Spleen (tissue), 11 donors: ENCODE data around the gene PDIA6. TPM values are rescaled to one million over a fixed set of nuclear protein-coding genes. Genes with fewer than 3 reads are reported as not detected.

Source experiments
- DNase-seq: peaks from one replicate; pipeline ENCODE4 v3.0.0-alpha.2; 2020
- H3K27ac ChIP-seq, 8 donors: fragments of 200-600 bp; sonication (generic) in 7 of 8; 1 replicate in 4 of 8; 2 replicates in 4 of 8; pipeline versions ENCODE4 v1.5.0 to v1.8.0; 2016 to 2021; ENCODE audit warnings: inconsistent platforms in 4 of 8, mild to moderate bottlenecking in 4 of 8, moderate library complexity in 1 of 8
- H3K27me3 ChIP-seq, 7 donors: fragments of 200-600 bp; sonication (generic) in 6 of 7; replicated peaks in 1 of 7; 1 replicate in 4 of 7; 2 replicates in 3 of 7; pipeline versions ENCODE4 v1.5.0 to v1.8.0; 2016 to 2021; ENCODE audit warnings: inconsistent platforms in 3 of 7, mild to moderate bottlenecking in 1 of 7
- H3K36me3 ChIP-seq, 6 donors: fragments of 200-600 bp; sonication (generic) in 5 of 6; 1 replicate in 4 of 6; 2 replicates in 2 of 6; pipeline versions ENCODE4 v1.5.0 to v1.8.0; 2016 to 2021; ENCODE audit warnings: inconsistent platforms in 2 of 6
- H3K4me1 ChIP-seq, 6 donors: fragments of 200-600 bp; sonication (generic) in 5 of 6; 1 replicate in 3 of 6; 2 replicates in 3 of 6; pipeline versions ENCODE4 v1.5.0 to v1.8.0; 2016 to 2021; ENCODE audit warnings: inconsistent platforms in 3 of 6
- H3K4me3 ChIP-seq, 8 donors: fragments of 200-600 bp; sonication (generic) in 7 of 8; 1 replicate in 4 of 8; 2 replicates in 4 of 8; pipeline versions ENCODE4 v1.5.0 to v1.8.0; 2016 to 2021; ENCODE audit warnings: inconsistent platforms in 4 of 8, mild to moderate bottlenecking in 4 of 8, moderate library complexity in 2 of 8
- H3K9me3 ChIP-seq, 8 donors: fragments of 200-600 bp; sonication (generic) in 7 of 8; 1 replicate in 4 of 8; 2 replicates in 4 of 8; pipeline versions ENCODE4 v1.5.0 to v1.8.0; 2016 to 2021; ENCODE audit warnings: inconsistent platforms in 4 of 8
- CTCF ChIP-seq, 11 experiments: fragments of 200-600 bp in 7 of 11; fragments of 450-650 bp in 4 of 11; sonication (generic) in 4 of 11; IDR thresholded peaks in 8 of 11; conservative IDR thresholded peaks in 3 of 11; 1 replicate in 7 of 11; 2 replicates in 4 of 11; pipeline versions ENCODE4 v1.4.0 to v1.8.0; 2016 to 2021; ENCODE audit warnings: antibody characterized with exemption in 11 of 11, inconsistent platforms in 4 of 11, mild to moderate bottlenecking in 1 of 11
- POLR2A ChIP-seq, 3 donors: fragments of 450-650 bp; IDR thresholded peaks; one replicate each; pipeline ENCODE4 v1.5.1; 2017; ENCODE audit warnings: antibody characterized with exemption in 3 of 3, mild to moderate bottlenecking in 1 of 3
- POLR2AphosphoS5 ChIP-seq, 3 donors: sonication (generic); formaldehyde crosslinking; IDR thresholded peaks; one replicate each; pipeline ENCODE4 v1.5.1; 2017; ENCODE audit warnings: antibody characterized with exemption in 3 of 3
- WGBS, 5 donors: extraction: QIAGEN DNeasy Blood & Tissue Kit in 3 of 5; methylation state at CpG; one replicate each; pipeline versions ENCODE4 v1.1.5 to v1.1.7; 2013 to 2018; 5-methylcytosine and 5-hydroxymethylcytosine counted together
- intact Hi-C: fragments of 100-400 bp; cut with DNase I; formaldehyde crosslinking; loops from one replicate; pipeline ENCODE4 v1.15.0; 2023; ENCODE audit warnings: low total_unique reads
- polyA plus RNA-seq, 3 donors: library from polyadenylated mRNA; stranded (reverse); fragments of 200-250 nt; gene quantifications; one replicate each; pipeline ENCODE4 v1.2.1, GENCODE V29; 2013
- total RNA-seq, 7 donors: library from RNA; depleted of rRNA in 3 of 7; stranded (reverse); fragments of >200 nt in 3 of 7; fragmentation: NEBNext Ultra II Directional in 4 of 7; extraction: Animal tissue kit (Norgen Biotek cat#: 25700) in 4 of 7; gene quantifications; one replicate each; pipeline versions ENCODE4 v1.1.0 to v1.2.1, GENCODE V29; 2016 to 2021
- donor health status: healthy with polysubstance abuse.
- donor health status: DM: no; HTN: no; CAD: no; lungs with moderate emphysema.
- donor health status: DM: no; HTN: no; CAD: no.
- donor health status: Bipolar disorder and iron deficiency.
- donor health status: healthy.
- donor health status: DM: no; HTN: no; CAD: no.
- donor health status: DM: yes; HTN: yes; CAD: no.

The PDIA6 gene
- total and polyA plus RNA-seq, 10 donors: 29.7 to 164 (median 115) TPM

- H3K27ac ChIP-seq: no peak overlapping the region
- no peaks in the 10 kb centered on the region for H3K27me3 ChIP-seq
- no peak for DNase-seq
- intact Hi-C loops: no loop called here
- H3K9me3 ChIP-seq: no peaks in the 10 kb centered on the region
- H3K4me3 ChIP-seq: no peak overlapping the region
- H3K36me3 ChIP-seq: peaks cover 0 to 100% (median 73%) of the 10 kb centered on the region in 6 donors
- TF ChIP-seq POLR2A (IDR thresholded peaks at IDR 0.05): no peak
- no peak for TF ChIP-seq CTCF (IDR thresholded peaks at IDR 0.05 in 8 of 11, conservative IDR thresholded peaks at IDR 0.05 in 3 of 11)
- no peak for TF ChIP-seq POLR2AphosphoS5 (IDR thresholded peaks at IDR 0.05)
- 66 to 80% (median 78%) methylated on average over 5 of the region's 5 CpGs for whole genome bisulfite sequencing, 5 donors
- peaks cover 0 to 34% (median 20%) of the 10 kb centered on the region in 6 donors for H3K4me1 ChIP-seq
Observed at GRCh38 chr2:10794876-10795275, 17.7 kb downstream of the PDIA6 start.

- peaks cover 0 to 100% (median 80%) of the 10 kb centered on the region in 6 donors for H3K36me3 ChIP-seq
- H3K27me3 ChIP-seq: no peaks in the 10 kb centered on the region
- 73 to 89% (median 82%) methylated on average over 1 of the region's 1 CpG for WGBS, 5 donors
- peaks cover 0 to 34% (median 20%) of the 10 kb centered on the region in 6 donors for H3K4me1 ChIP-seq
- no peak for TF ChIP-seq POLR2A (IDR thresholded peaks at IDR 0.05)
- no peak for TF ChIP-seq CTCF (IDR thresholded peaks at IDR 0.05 in 8 of 11, conservative IDR thresholded peaks at IDR 0.05 in 3 of 11)
- no peak for TF ChIP-seq POLR2AphosphoS5 (IDR thresholded peaks at IDR 0.05)
- no peaks in the 10 kb centered on the region for H3K9me3 ChIP-seq
- no peak overlapping the region for H3K4me3 ChIP-seq
- no peak for DNase-seq
- peak overlapping the region in 1 of 8 donors; percentile 25 for H3K27ac ChIP-seq
- intact Hi-C loops: no loop called here
Observed at GRCh38 chr2:10793816-10794215, 18.8 kb downstream of the PDIA6 start.

GRCh38 chr2:10792660-10793400 is 19.8 kb downstream of the PDIA6 start:
- peak overlapping the region in 4 of 8 donors; percentile 62 to 77 (median 68) for H3K27ac ChIP-seq
- H3K9me3 ChIP-seq: no peaks in the 10 kb centered on the region
- TF ChIP-seq CTCF (IDR thresholded peaks at IDR 0.05 in 8 of 11, conservative IDR thresholded peaks at IDR 0.05 in 3 of 11) (no peak), POLR2AphosphoS5 (IDR thresholded peaks at IDR 0.05) (no peak), POLR2A (IDR thresholded peaks at IDR 0.05) (no peak)
- H3K4me3 ChIP-seq: no peak overlapping the region
- intact Hi-C loops: no loop called here
- H3K4me1 ChIP-seq: peaks cover 0 to 34% (median 20%) of the 10 kb centered on the region in 6 donors
- peak; percentile 64 for DNase-seq
- H3K36me3 ChIP-seq: peaks cover 0 to 100% (median 89%) of the 10 kb centered on the region in 6 donors
- H3K27me3 ChIP-seq: no peaks in the 10 kb centered on the region
- WGBS, 5 donors: 92 to 97% (median 92%) methylated on average over 17 of the region's 17 CpGs

DNA sequence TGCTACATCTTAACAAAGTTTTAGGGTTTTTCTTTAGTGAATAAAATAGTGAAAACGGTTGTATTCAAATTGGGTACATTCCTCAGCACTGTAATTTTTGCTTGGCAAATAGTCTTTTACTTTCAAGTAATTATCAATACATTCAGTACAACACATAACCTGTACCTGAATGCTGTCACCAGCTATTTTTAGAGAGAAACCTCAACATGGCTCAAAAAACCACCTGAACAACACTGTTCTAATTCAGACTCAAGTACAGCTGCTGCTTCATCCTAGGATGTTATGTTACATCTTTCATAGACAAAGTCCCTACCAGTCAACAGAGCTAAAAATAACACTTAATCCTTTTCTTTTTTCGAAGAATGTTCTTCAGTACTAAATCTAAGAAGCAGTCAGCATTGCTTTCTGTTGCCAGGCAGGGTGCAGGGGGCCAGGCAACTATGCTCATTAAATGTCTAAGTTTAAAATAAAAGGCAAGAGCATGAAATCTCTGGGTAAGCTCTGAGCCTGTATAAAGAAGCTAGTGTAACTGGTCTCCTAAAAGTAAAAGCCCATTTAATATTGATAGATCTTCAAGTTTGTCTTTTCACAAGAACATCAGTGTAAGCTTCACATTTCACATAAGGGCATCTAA is 20.5 kb downstream of the PDIA6 start:
- H3K36me3 ChIP-seq: peaks cover 0 to 100% (median 92%) of the 10 kb centered on the region in 6 donors
- no peaks in the 10 kb centered on the region for H3K9me3 ChIP-seq
- 57 to 87% (median 72%) methylated on average over 2 of the region's 2 CpGs for WGBS, 5 donors
- H3K27me3 ChIP-seq: no peaks in the 10 kb centered on the region
- TF ChIP-seq CTCF (IDR thresholded peaks at IDR 0.05 in 8 of 11, conservative IDR thresholded peaks at IDR 0.05 in 3 of 11) (no peak), POLR2AphosphoS5 (IDR thresholded peaks at IDR 0.05) (no peak), POLR2A (IDR thresholded peaks at IDR 0.05) (no peak)
- intact Hi-C loops: no loop called here
- H3K4me3 ChIP-seq: no peak overlapping the region
- H3K27ac ChIP-seq: peak overlapping the region in 5 of 8 donors; percentile 5 to 77 (median 67)
- no peak for DNase-seq
- peaks cover 0 to 34% (median 20%) of the 10 kb centered on the region in 6 donors for H3K4me1 ChIP-seq
